Measurements from ENCODE around the gene LINC01488.

Gene LINC01488

GRCh38 chr11:69472541-69473275, 8.8 kb upstream of the LINC01488 start:
- Histone ChIP-seq H2BK5ac (ENCODE audit: low read length) (no peak overlapping the region), H3K4ac (ENCODE audit: low read depth, low read length) (no peak overlapping the region), H3K79me2 (ENCODE audit: control insufficient read depth, insufficient read depth, low read length) (no peaks in the 10 kb centered on the region), H3K36me3 (ENCODE audit: control insufficient read depth, insufficient read depth, low read length) (no peaks in the 10 kb centered on the region), H4K5ac (ENCODE audit: low read length) (no peak overlapping the region), H3K79me1 (ENCODE audit: low read length) (no peaks in the 10 kb centered on the region), H3K4me2 (ENCODE audit: low read length) (no peak overlapping the region), H3K9ac (ENCODE audit: low read length) (no peak overlapping the region), H3K4me3 (ENCODE audit: low read length) (no peak overlapping the region), H2AK5ac (ENCODE audit: low read length) (no peak overlapping the region), H3K56ac (ENCODE audit: low read length) (no peak overlapping the region), H3K18ac (ENCODE audit: low read length) (no peak overlapping the region), H2BK15ac (replicated peaks; ENCODE audit: low read depth) (no peak overlapping the region), H4K8ac (ENCODE audit: low read depth, low read length) (no peak overlapping the region), H3K23ac (ENCODE audit: low read length) (no peak overlapping the region), H2BK120ac (ENCODE audit: low read depth, low read length) (no peak overlapping the region), H3K4me1 (ENCODE audit: control insufficient read depth, low read depth, low read length) (no peaks in the 10 kb centered on the region), H3K27me3 (ENCODE audit: insufficient read depth, low read length, poor library complexity) (no peaks in the 10 kb centered on the region), H3K27ac (ENCODE audit: low read depth, low read length) (no peak overlapping the region)
- no CpG with 5 or more reads among the region's 12 CpGs for WGBS (ENCODE audit: extremely low coverage, insufficient coverage, low lambda C conversion rate)
- no peak for DNase-seq

- DNase-seq: no peak
- no peak overlapping the region for H3K9ac ChIP-seq (ENCODE audit: low read length)
- no peak overlapping the region for H2BK15ac ChIP-seq (replicated peaks; ENCODE audit: low read depth)
- no peak overlapping the region for H4K5ac ChIP-seq (ENCODE audit: low read length)
- no peak overlapping the region for H3K4ac ChIP-seq (ENCODE audit: low read depth, low read length)
- no peak overlapping the region for H4K8ac ChIP-seq (ENCODE audit: low read depth, low read length)
- no peaks in the 10 kb centered on the region for H3K36me3 ChIP-seq (ENCODE audit: control insufficient read depth, insufficient read depth, low read length)
- H3K4me1 ChIP-seq (ENCODE audit: control insufficient read depth, low read depth, low read length): no peaks in the 10 kb centered on the region
- no peak overlapping the region for H2BK120ac ChIP-seq (ENCODE audit: low read depth, low read length)
- H3K27me3 ChIP-seq (ENCODE audit: insufficient read depth, low read length, poor library complexity): no peaks in the 10 kb centered on the region
- no peaks in the 10 kb centered on the region for H3K79me2 ChIP-seq (ENCODE audit: control insufficient read depth, insufficient read depth, low read length)
- H3K4me2 ChIP-seq (ENCODE audit: low read length): no peak overlapping the region
- no peak overlapping the region for H3K4me3 ChIP-seq (ENCODE audit: low read length)
- no peak overlapping the region for H3K27ac ChIP-seq (ENCODE audit: low read depth, low read length)
- H3K79me1 ChIP-seq (ENCODE audit: low read length): no peaks in the 10 kb centered on the region
- H3K56ac ChIP-seq (ENCODE audit: low read length): no peak overlapping the region
- H2AK5ac ChIP-seq (ENCODE audit: low read length): no peak overlapping the region
- H2BK5ac ChIP-seq (ENCODE audit: low read length): no peak overlapping the region
- no peak overlapping the region for H3K18ac ChIP-seq (ENCODE audit: low read length)
- H3K23ac ChIP-seq (ENCODE audit: low read length): no peak overlapping the region
- WGBS (ENCODE audit: extremely low coverage, insufficient coverage, low lambda C conversion rate): no CpG with 5 or more reads among the region's 5 CpGs
Measured at GRCh38 chr11:69473276-69473845, 8.1 kb upstream of the LINC01488 start.

GRCh38 chr11:69474736-69475135, 6.7 kb upstream of the LINC01488 start:
- Histone ChIP-seq H4K5ac (ENCODE audit: low read length) (no peak overlapping the region), H2BK5ac (ENCODE audit: low read length) (no peak overlapping the region), H3K4me2 (ENCODE audit: low read length) (no peak overlapping the region), H4K8ac (ENCODE audit: low read depth, low read length) (no peak overlapping the region), H3K79me2 (ENCODE audit: control insufficient read depth, insufficient read depth, low read length) (no peaks in the 10 kb centered on the region), H3K27ac (ENCODE audit: low read depth, low read length) (no peak overlapping the region), H3K4me3 (ENCODE audit: low read length) (no peak overlapping the region), H3K79me1 (ENCODE audit: low read length) (no peaks in the 10 kb centered on the region), H3K9ac (ENCODE audit: low read length) (no peak overlapping the region), H3K56ac (ENCODE audit: low read length) (no peak overlapping the region), H3K4me1 (ENCODE audit: control insufficient read depth, low read depth, low read length) (no peaks in the 10 kb centered on the region), H3K36me3 (ENCODE audit: control insufficient read depth, insufficient read depth, low read length) (no peaks in the 10 kb centered on the region), H2BK120ac (ENCODE audit: low read depth, low read length) (no peak overlapping the region), H2AK5ac (ENCODE audit: low read length) (no peak overlapping the region), H3K18ac (ENCODE audit: low read length) (no peak overlapping the region), H2BK15ac (replicated peaks; ENCODE audit: low read depth) (no peak overlapping the region), H3K4ac (ENCODE audit: low read depth, low read length) (no peak overlapping the region), H3K23ac (ENCODE audit: low read length) (no peak overlapping the region), H3K27me3 (ENCODE audit: insufficient read depth, low read length, poor library complexity) (no peaks in the 10 kb centered on the region)
- no peak for DNase-seq
- WGBS (ENCODE audit: extremely low coverage, insufficient coverage, low lambda C conversion rate): no CpG with 5 or more reads among the region's 9 CpGs

GRCh38 chr11:69475141-69475865, 6.2 kb upstream of the LINC01488 start:
- no peaks in the 10 kb centered on the region for H3K79me1 ChIP-seq (ENCODE audit: low read length)
- H3K27ac ChIP-seq (ENCODE audit: low read depth, low read length): no peak overlapping the region
- no peaks in the 10 kb centered on the region for H3K79me2 ChIP-seq (ENCODE audit: control insufficient read depth, insufficient read depth, low read length)
- H3K9ac ChIP-seq (ENCODE audit: low read length): no peak overlapping the region
- H4K8ac ChIP-seq (ENCODE audit: low read depth, low read length): no peak overlapping the region
- H2BK120ac ChIP-seq (ENCODE audit: low read depth, low read length): no peak overlapping the region
- no peaks in the 10 kb centered on the region for H3K27me3 ChIP-seq (ENCODE audit: insufficient read depth, low read length, poor library complexity)
- no peak overlapping the region for H3K4me3 ChIP-seq (ENCODE audit: low read length)
- no peak overlapping the region for H2AK5ac ChIP-seq (ENCODE audit: low read length)
- H2BK15ac ChIP-seq (replicated peaks; ENCODE audit: low read depth): no peak overlapping the region
- no peak overlapping the region for H3K56ac ChIP-seq (ENCODE audit: low read length)
- WGBS (ENCODE audit: extremely low coverage, insufficient coverage, low lambda C conversion rate): no CpG with 5 or more reads among the region's 19 CpGs
- H4K5ac ChIP-seq (ENCODE audit: low read length): no peak overlapping the region
- no peak for DNase-seq
- no peak overlapping the region for H3K18ac ChIP-seq (ENCODE audit: low read length)
- no peak overlapping the region for H3K23ac ChIP-seq (ENCODE audit: low read length)
- no peaks in the 10 kb centered on the region for H3K4me1 ChIP-seq (ENCODE audit: control insufficient read depth, low read depth, low read length)
- H2BK5ac ChIP-seq (ENCODE audit: low read length): no peak overlapping the region
- no peaks in the 10 kb centered on the region for H3K36me3 ChIP-seq (ENCODE audit: control insufficient read depth, insufficient read depth, low read length)
- no peak overlapping the region for H3K4me2 ChIP-seq (ENCODE audit: low read length)
- no peak overlapping the region for H3K4ac ChIP-seq (ENCODE audit: low read depth, low read length)

DNA sequence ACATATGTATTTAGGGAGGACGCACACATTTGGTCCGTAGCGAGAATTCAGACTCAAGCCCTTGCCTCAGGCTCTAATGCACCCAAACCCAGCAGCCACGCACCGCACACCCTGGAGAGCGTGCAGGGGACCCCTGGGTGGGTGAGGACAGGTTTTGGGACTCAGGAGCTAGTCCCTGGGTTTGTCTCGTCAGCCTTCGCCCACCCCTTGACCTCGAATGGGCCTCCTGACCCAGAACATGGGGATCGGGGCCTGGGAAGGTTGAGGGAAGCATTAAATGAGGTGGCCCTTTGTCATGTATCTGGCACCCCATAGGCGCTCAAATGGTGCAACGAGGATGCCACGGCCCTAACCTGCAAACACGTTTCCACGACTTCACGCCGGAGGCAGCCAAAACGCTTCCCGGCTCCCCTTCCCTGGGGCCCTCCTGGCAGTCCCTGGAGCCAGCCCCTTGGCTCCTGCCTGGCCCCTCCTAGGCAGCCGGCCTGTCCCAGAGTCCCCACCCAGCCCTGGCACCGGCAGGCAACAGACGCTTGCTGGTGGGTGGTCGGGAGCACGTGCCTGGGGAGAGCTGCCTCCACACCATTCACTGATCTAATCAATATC, 5.5 kb upstream of the LINC01488 start:
- Histone ChIP-seq H2BK15ac (replicated peaks; ENCODE audit: low read depth) (no peak overlapping the region), H2BK5ac (ENCODE audit: low read length) (no peak overlapping the region), H4K5ac (ENCODE audit: low read length) (no peak overlapping the region), H3K79me2 (ENCODE audit: control insufficient read depth, insufficient read depth, low read length) (no peaks in the 10 kb centered on the region), H3K36me3 (ENCODE audit: control insufficient read depth, insufficient read depth, low read length) (no peaks in the 10 kb centered on the region), H3K23ac (ENCODE audit: low read length) (no peak overlapping the region), H2BK120ac (ENCODE audit: low read depth, low read length) (no peak overlapping the region), H3K9ac (ENCODE audit: low read length) (no peak overlapping the region), H2AK5ac (ENCODE audit: low read length) (no peak overlapping the region), H3K27ac (ENCODE audit: low read depth, low read length) (no peak overlapping the region), H3K4ac (ENCODE audit: low read depth, low read length) (no peak overlapping the region), H3K79me1 (ENCODE audit: low read length) (no peaks in the 10 kb centered on the region), H3K4me1 (ENCODE audit: control insufficient read depth, low read depth, low read length) (no peaks in the 10 kb centered on the region), H3K27me3 (ENCODE audit: insufficient read depth, low read length, poor library complexity) (no peaks in the 10 kb centered on the region), H3K4me3 (ENCODE audit: low read length) (no peak overlapping the region), H3K18ac (ENCODE audit: low read length) (no peak overlapping the region), H3K4me2 (ENCODE audit: low read length) (no peak overlapping the region), H3K56ac (ENCODE audit: low read length) (peak overlapping the region; percentile 15), H4K8ac (ENCODE audit: low read depth, low read length) (no peak overlapping the region)
- WGBS (ENCODE audit: extremely low coverage, insufficient coverage, low lambda C conversion rate): no CpG with 5 or more reads among the region's 24 CpGs
- DNase-seq: no peak

Measured in mesendoderm (in vitro differentiated cells).